Neural cell (in vitro differentiated cells): Measurements from ENCODE around the gene MDM2. TPM values are rescaled to one million over a fixed set of nuclear protein-coding genes. Genes with fewer than 3 reads are reported as not detected.
"Not testable (repeated sequence)": the region's sequence is repeated elsewhere in the genome, so short reads cannot be mapped to it uniquely, and the experiment has no call there.

Experiments
- H2AFZ ChIP-seq: fragments of 200-600, 300-800 bp; sonication (generic), shearing (Covaris generic); 2 replicates; pipeline ENCODE4 v1.6.0; 2014; ENCODE audit warnings: low read depth, mild to moderate bottlenecking, antibody characterized with exemption, low read length, moderate library complexity
- H3F3A ChIP-seq: fragments of 200-600 bp; shearing (Covaris generic); 2 replicates; pipeline ENCODE4 v1.6.1; 2016; ENCODE audit warnings: mild to moderate bottlenecking, moderate library complexity, mixed read lengths, antibody characterized with exemption, low read length; ENCODE audit not compliant: insufficient read depth, poor library complexity, severe bottlenecking
- H3K27ac ChIP-seq: fragments of 200-600, 300-800 bp; sonication (generic), shearing (Covaris generic); 2 replicates; pipeline ENCODE4 v1.5.1; 2014; ENCODE audit warnings: mild to moderate bottlenecking, low read length, moderate library complexity
- H3K27me3 ChIP-seq: fragments of 300-800, 200-600 bp; sonication (generic), shearing (Covaris generic); 2 replicates; pipeline ENCODE4 v1.6.0; 2014; ENCODE audit warnings: mild to moderate bottlenecking, low read depth, low read length, moderate library complexity; ENCODE audit not compliant: insufficient read depth
- H3K36me3 ChIP-seq: fragments of 300-800, 200-600 bp; sonication (generic), shearing (Covaris generic); 2 replicates; pipeline ENCODE4 v1.5.1; 2014; ENCODE audit warnings: mild to moderate bottlenecking, antibody characterized with exemption, low read length, moderate library complexity; ENCODE audit not compliant: insufficient read depth
- H3K4me2 ChIP-seq: fragments of 300-800, 200-600 bp; sonication (generic), shearing (Covaris generic); 2 replicates; pipeline ENCODE4 v1.6.0; 2014; ENCODE audit warnings: mild to moderate bottlenecking, low read length
- H3K4me3 ChIP-seq: fragments of 300-800, 200-600 bp; sonication (generic), shearing (Covaris generic); 2 replicates; pipeline ENCODE4 v1.5.1; 2014; ENCODE audit warnings: mild to moderate bottlenecking, low read length, moderate library complexity
- H3K79me2 ChIP-seq: fragments of 200-600 bp; shearing (Covaris generic); replicated peaks from 2 replicates; pipeline ENCODE4 v1.6.0; 2014; ENCODE audit warnings: mild to moderate bottlenecking, low read length, moderate library complexity; ENCODE audit not compliant: insufficient read depth
- H3K9ac ChIP-seq: fragments of 300-800, 200-600 bp; sonication (generic), shearing (Covaris generic); 2 replicates; pipeline ENCODE4 v1.6.1; 2016; ENCODE audit warnings: mild to moderate bottlenecking, low read length, mixed read lengths
- H3K9me2 ChIP-seq: fragments of 200-600 bp; shearing (Covaris generic); 2 replicates; pipeline ENCODE4 v1.6.1; 2016; ENCODE audit warnings: mild to moderate bottlenecking, low read length, mixed read lengths; ENCODE audit not compliant: insufficient read depth
- H3K9me3 ChIP-seq: fragments of 200-600, 300-800 bp; sonication (generic), shearing (Covaris generic); 2 replicates; pipeline ENCODE4 v1.6.1; 2016; ENCODE audit warnings: mild to moderate bottlenecking, mixed run types, low read length, moderate library complexity, mixed read lengths
- H4K20me1 ChIP-seq: fragments of 200-600 bp; shearing (Covaris generic); 2 replicates; pipeline ENCODE4 v1.6.1; 2016; ENCODE audit warnings: mild to moderate bottlenecking, mixed run types; ENCODE audit not compliant: insufficient read depth
- CTCF ChIP-seq: fragments of 450-650 bp; IDR thresholded peaks from 2 replicates; pipeline ENCODE4 v1.5.1; 2014; ENCODE audit warnings: antibody characterized with exemption, mild to moderate bottlenecking, moderate library complexity; ENCODE audit not compliant: poor library complexity, severe bottlenecking
- EP300 ChIP-seq: fragments of 450-650 bp; conservative IDR thresholded peaks from 2 replicates; pipeline ENCODE4 v1.6.1; 2014; ENCODE audit warnings: antibody characterized with exemption, mild to moderate bottlenecking, moderate library complexity; ENCODE audit not compliant: poor library complexity, severe bottlenecking
- EZH2 ChIP-seq: fragments of 200-600, 300-800 bp; shearing (Covaris generic), sonication (generic); IDR thresholded peaks from 2 replicates; pipeline ENCODE4 v1.6.1; 2014; ENCODE audit warnings: antibody characterized with exemption, low read length, borderline replicate concordance, mild to moderate bottlenecking; ENCODE audit not compliant: insufficient read depth, poor library complexity, severe bottlenecking
- MXI1 ChIP-seq: fragments of 450-650 bp; conservative IDR thresholded peaks from 2 replicates; pipeline ENCODE4 v1.6.1; 2014; ENCODE audit warnings: antibody characterized with exemption, mild to moderate bottlenecking; ENCODE audit not compliant: poor library complexity, severe bottlenecking
- POLR2AphosphoS5 ChIP-seq: IDR thresholded peaks from 2 replicates; pipeline ENCODE4 v1.6.1; 2012
- RAD21 ChIP-seq: fragments of 450-650 bp; conservative IDR thresholded peaks from 2 replicates; pipeline ENCODE4 v1.6.1; 2014; ENCODE audit warnings: antibody characterized with exemption, mild to moderate bottlenecking, moderate library complexity
- REST ChIP-seq: IDR thresholded peaks from 2 replicates; pipeline ENCODE4 v1.6.1; 2012; ENCODE audit warnings: borderline replicate concordance
- SMC3 ChIP-seq: fragments of 450-650 bp; conservative IDR thresholded peaks from 2 replicates; pipeline ENCODE4 v1.6.1; 2014; ENCODE audit warnings: antibody characterized with exemption, mild to moderate bottlenecking, moderate library complexity; ENCODE audit not compliant: poor library complexity
- TAF1 ChIP-seq: IDR thresholded peaks from 2 replicates; pipeline ENCODE4 v1.6.1; 2012; ENCODE audit warnings: low read depth
- polyA plus RNA-seq: library from polyadenylated mRNA; depleted of rRNA; stranded (reverse); fragments of >200 nt; gene quantifications from 2 replicates; pipeline ENCODE4 v1.2.3, GENCODE V29; 2014

Gene MDM2
- polyA plus RNA-seq, 1 donor from 2014 or later, result 37.5 TPM

DNA sequence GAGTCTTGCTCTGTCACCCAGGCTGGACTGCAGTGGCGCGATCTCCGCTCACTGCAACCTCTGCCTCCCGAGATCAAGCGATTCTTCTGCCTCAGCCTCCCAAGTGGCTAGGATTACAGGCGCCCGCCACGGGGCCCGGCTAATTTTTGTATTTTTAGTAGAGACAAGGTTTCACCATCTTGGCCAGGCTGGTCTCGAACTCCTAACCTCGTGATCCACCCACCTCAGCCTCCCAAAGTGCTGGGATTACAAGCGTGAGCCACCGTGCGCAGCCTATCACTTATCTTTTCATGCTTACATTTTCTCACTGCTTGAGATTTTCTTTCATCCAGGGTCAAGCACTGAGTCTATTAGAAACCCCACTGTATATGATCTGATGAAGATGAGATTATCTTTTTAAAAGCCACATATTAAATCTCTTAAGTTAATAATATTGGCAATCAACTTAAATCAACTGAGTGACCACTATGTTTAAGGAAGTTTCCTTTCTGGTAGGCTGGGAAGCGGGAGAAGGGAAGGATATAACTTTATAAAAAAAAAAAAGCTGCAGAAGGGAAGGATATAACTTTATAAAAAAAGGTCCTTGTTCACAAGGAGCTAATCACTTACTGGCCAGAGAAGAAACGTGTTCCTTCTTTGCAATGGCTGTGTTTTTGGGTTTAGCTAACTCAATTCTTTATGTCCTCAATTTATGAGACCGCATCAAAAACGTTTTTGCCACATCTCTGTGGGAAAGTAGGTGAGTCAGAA is 1.3 kb upstream of the MDM2 start:
- Histone ChIP-seq H3F3A (no peaks in the 10 kb centered on the region), H3K4me2 (no peak overlapping the region), H3K79me2 (peaks cover 26% of the 10 kb centered on the region), H3K27me3 (no peaks in the 10 kb centered on the region), H2AFZ (no peak overlapping the region), H3K9me3 (no peaks in the 10 kb centered on the region), H3K27ac (no peak overlapping the region), H4K20me1 (no peaks in the 10 kb centered on the region), H3K36me3 (peaks cover 4% of the 10 kb centered on the region), H3K4me3 (no peak overlapping the region), H3K9ac (no peak overlapping the region), H3K9me2 (no peaks in the 10 kb centered on the region)
- TF ChIP-seq TAF1 (no peak), POLR2AphosphoS5 (no peak), MXI1 (no peak), REST (no peak), SMC3 (no peak), EP300 (no peak), EZH2 (no peak)

GRCh38 chr12:68807274-68807575 is 752 bp upstream of the MDM2 start:
- H3K27ac ChIP-seq, result peak overlapping the region; percentile 95
- H2AFZ ChIP-seq, result peak overlapping the region; percentile 75
- H3K36me3 ChIP-seq, H3K9me2 ChIP-seq, H3F3A ChIP-seq, H3K27me3 ChIP-seq, H4K20me1 ChIP-seq, H3K4me2 ChIP-seq, H3K9me3 ChIP-seq: not testable (repeated sequence)
- H3K9ac ChIP-seq, result peak overlapping the region; percentile 99
- H3K79me2 ChIP-seq, result peaks cover 28% of the 10 kb centered on the region
- H3K4me3 ChIP-seq, result peak overlapping the region; percentile 97

DNA sequence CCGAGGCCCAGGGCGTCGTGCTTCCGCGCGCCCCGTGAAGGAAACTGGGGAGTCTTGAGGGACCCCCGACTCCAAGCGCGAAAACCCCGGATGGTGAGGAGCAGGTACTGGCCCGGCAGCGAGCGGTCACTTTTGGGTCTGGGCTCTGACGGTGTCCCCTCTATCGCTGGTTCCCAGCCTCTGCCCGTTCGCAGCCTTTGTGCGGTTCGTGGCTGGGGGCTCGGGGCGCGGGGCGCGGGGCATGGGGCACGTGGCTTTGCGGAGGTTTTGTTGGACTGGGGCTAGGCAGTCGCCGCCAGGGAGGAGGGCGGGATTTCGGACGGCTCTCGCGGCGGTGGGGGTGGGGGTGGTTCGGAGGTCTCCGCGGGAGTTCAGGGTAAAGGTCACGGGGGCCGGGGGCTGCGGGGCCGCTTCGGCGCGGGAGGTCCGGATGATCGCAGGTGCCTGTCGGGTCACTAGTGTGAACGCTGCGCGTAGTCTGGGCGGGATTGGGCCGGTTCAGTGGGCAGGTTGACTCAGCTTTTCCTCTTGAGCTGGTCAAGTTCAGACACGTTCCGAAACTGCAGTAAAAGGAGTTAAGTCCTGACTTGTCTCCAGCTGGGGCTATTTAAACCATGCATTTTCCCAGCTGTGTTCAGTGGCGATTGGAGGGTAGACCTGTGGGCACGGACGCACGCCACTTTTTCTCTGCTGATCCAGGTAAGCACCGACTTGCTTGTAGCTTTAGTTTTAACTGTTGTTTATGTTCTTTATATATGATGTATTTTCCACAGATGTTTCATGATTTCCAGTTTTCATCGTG is 612 bp downstream of the MDM2 start:
- H4K20me1 ChIP-seq, result no peaks in the 10 kb centered on the region
- H3K9ac ChIP-seq, result peak overlapping the region; percentile 99
- peak overlapping the region; percentile 72 for H3K4me2 ChIP-seq
- no peaks in the 10 kb centered on the region for H3K9me2 ChIP-seq
- H3F3A ChIP-seq, result no peaks in the 10 kb centered on the region
- no peaks in the 10 kb centered on the region for H3K27me3 ChIP-seq
- TF ChIP-seq POLR2AphosphoS5 (no peak), RAD21 (peak; percentile 8), TAF1 (peak; percentile 89), CTCF (no peak), MXI1 (peak; percentile 34), REST (peak; percentile 42), EZH2 (no peak), EP300 (no peak), SMC3 (peak; percentile 3)
- H3K9me3 ChIP-seq, result no peaks in the 10 kb centered on the region
- H3K27ac ChIP-seq, result peak overlapping the region; percentile 95
- peaks cover 4% of the 10 kb centered on the region for H3K36me3 ChIP-seq
- H2AFZ ChIP-seq, result peak overlapping the region; percentile 99
- H3K79me2 ChIP-seq, result peaks cover 37% of the 10 kb centered on the region
- H3K4me3 ChIP-seq, result peak overlapping the region; percentile 97
